OCI-LY7 (cell line): Measurements from ENCODE around the gene SRGAP3. TPM values are rescaled to one million over a fixed set of nuclear protein-coding genes. Genes with fewer than 3 reads are reported as not detected.

Source experiments
- BruUV-seq: library from RNA; stranded (reverse); fragments of 400-500 nt; replicated peaks from 2 replicates; lab custom pipeline; 2021; lab: Mats Ljungman, UMichigan
- CTCF ChIA-PET: fragments of 300-600 bp; sonication (Branson Sonifier 250); formaldehyde crosslinking; loops from one replicate; lab custom pipeline; 2022; ENCODE audit warnings: antibody characterized with exemption; ENCODE audit not compliant: unreplicated experiment; lab: Charles Lee
- POLR2A ChIA-PET: fragments of 300-600 bp; sonication (Branson Sonifier 250); formaldehyde crosslinking; loops from one replicate; lab custom pipeline; 2022; ENCODE audit warnings: antibody characterized with exemption; lab: Charles Lee
- DNase-seq: peaks from one replicate; pipeline ENCODE4 v3.0.0-alpha.2; 2015; ENCODE audit warnings: low spot score
- H2AFZ ChIP-seq: fragments of 200-600 bp; sonication (generic), shearing (Covaris generic); 2 replicates; pipeline ENCODE4 v1.6.1; 2014; ENCODE audit warnings: mild to moderate bottlenecking, antibody characterized with exemption, low read length, moderate library complexity
- H3K27ac ChIP-seq: fragments of 200-600 bp; sonication (generic); 2 replicates; pipeline ENCODE4 v1.5.1; 2014; ENCODE audit warnings: mixed run types, low read depth, mild to moderate bottlenecking, moderate library complexity, low read length, inconsistent platforms; ENCODE audit not compliant: poor library complexity, severe bottlenecking
- H3K36me3 ChIP-seq: fragments of 200-600 bp; sonication (generic); 2 replicates; pipeline ENCODE4 v1.6.1; 2014; ENCODE audit warnings: mild to moderate bottlenecking, antibody characterized with exemption, low read length, moderate library complexity, mixed read lengths; ENCODE audit not compliant: insufficient read depth
- H3K4me1 ChIP-seq: fragments of 200-600 bp; sonication (generic); 2 replicates; pipeline ENCODE4 v1.5.1; 2014; ENCODE audit warnings: mild to moderate bottlenecking, low read length; ENCODE audit not compliant: insufficient read depth, poor library complexity, severe bottlenecking
- H3K4me2 ChIP-seq: fragments of 200-600 bp; sonication (generic); 2 replicates; pipeline ENCODE4 v1.6.1; 2014; ENCODE audit warnings: mild to moderate bottlenecking, low read length
- H3K4me3 ChIP-seq: fragments of 200-600 bp; sonication (generic); 2 replicates; pipeline ENCODE4 v1.5.1; 2014; ENCODE audit warnings: mild to moderate bottlenecking, low read depth, low read length; ENCODE audit not compliant: poor library complexity, severe bottlenecking
- H3K79me2 ChIP-seq: fragments of 200-600 bp; sonication (generic); 2 replicates; pipeline ENCODE4 v1.6.1; 2016; ENCODE audit warnings: low read depth, mild to moderate bottlenecking, low read length, moderate library complexity, mixed read lengths; ENCODE audit not compliant: insufficient read depth
- H3K9me2 ChIP-seq: fragments of 200-600 bp; sonication (generic); 2 replicates; pipeline ENCODE4 v1.6.1; 2016; ENCODE audit warnings: mild to moderate bottlenecking, low read length, mixed read lengths; ENCODE audit not compliant: insufficient read depth
- H3K9me3 ChIP-seq: fragments of 200-600 bp; sonication (generic); 2 replicates; pipeline ENCODE4 v1.6.1; 2014; ENCODE audit warnings: mild to moderate bottlenecking, mixed run types, low read length, mixed read lengths
- H4K20me1 ChIP-seq: fragments of 200-600 bp; sonication (generic); 2 replicates; pipeline ENCODE4 v1.6.1; 2014; ENCODE audit warnings: mild to moderate bottlenecking, antibody characterized with exemption, low read length, moderate library complexity, mixed read lengths; ENCODE audit not compliant: insufficient read depth
- CTCF ChIP-seq: fragments of 200-600 bp; sonication (generic); conservative IDR thresholded peaks from 2 replicates; pipeline ENCODE4 v1.5.1; 2014; ENCODE audit warnings: mild to moderate bottlenecking, antibody characterized with exemption, low read length, moderate library complexity, mixed read lengths
- EZH2phosphoT487 ChIP-seq: fragments of 200-600 bp; sonication (generic); IDR thresholded peaks from 2 replicates; pipeline ENCODE4 v1.6.1; 2018; ENCODE audit warnings: low read depth, borderline replicate concordance, mild to moderate bottlenecking, mixed run types, antibody characterized with exemption, low read length, moderate library complexity, mixed read lengths
- intact Hi-C: fragments of 100-400 bp; cut with micrococcal nuclease; formaldehyde crosslinking; loops from one replicate; pipeline ENCODE4 v1.10.0; 2022; ENCODE audit not compliant: unreplicated experiment
- total RNA-seq, 2 experiments: library from RNA; depleted of rRNA in 1 of 2; stranded (reverse); fragments of >200 nt in 1 of 2; shearing (Covaris generic) in 1 of 2; gene quantifications; 2 replicates each; pipeline ENCODE4 v1.2.3, GENCODE V29; 2014 to 2022

SRGAP3 gene
- total RNA-seq, 2 experiments from 2014 or later, result 1.5 to 1.7 TPM

- BruUV-seq, result no TSS peak
- POLR2A ChIA-PET, result no interaction called here
- CTCF ChIA-PET, result no interaction called here
- Histone ChIP-seq H3K27ac (no peak overlapping the region), H3K36me3 (no peaks in the 10 kb centered on the region), H3K4me2 (no peak overlapping the region), H3K9me2 (no peaks in the 10 kb centered on the region), H3K9me3 (no peaks in the 10 kb centered on the region), H3K4me3 (no peak overlapping the region), H3K79me2 (no peaks in the 10 kb centered on the region), H4K20me1 (no peaks in the 10 kb centered on the region), H2AFZ (no peak overlapping the region), H3K4me1 (no peaks in the 10 kb centered on the region)
- TF ChIP-seq CTCF, result no peak
- TF ChIP-seq EZH2phosphoT487, result no peak
- intact Hi-C loops, result no loop called here
- DNase-seq, result no peak
These were observed 270.9 kb downstream of the SRGAP3 start for GRCh38 chr3:8978551-8978950.

DNA sequence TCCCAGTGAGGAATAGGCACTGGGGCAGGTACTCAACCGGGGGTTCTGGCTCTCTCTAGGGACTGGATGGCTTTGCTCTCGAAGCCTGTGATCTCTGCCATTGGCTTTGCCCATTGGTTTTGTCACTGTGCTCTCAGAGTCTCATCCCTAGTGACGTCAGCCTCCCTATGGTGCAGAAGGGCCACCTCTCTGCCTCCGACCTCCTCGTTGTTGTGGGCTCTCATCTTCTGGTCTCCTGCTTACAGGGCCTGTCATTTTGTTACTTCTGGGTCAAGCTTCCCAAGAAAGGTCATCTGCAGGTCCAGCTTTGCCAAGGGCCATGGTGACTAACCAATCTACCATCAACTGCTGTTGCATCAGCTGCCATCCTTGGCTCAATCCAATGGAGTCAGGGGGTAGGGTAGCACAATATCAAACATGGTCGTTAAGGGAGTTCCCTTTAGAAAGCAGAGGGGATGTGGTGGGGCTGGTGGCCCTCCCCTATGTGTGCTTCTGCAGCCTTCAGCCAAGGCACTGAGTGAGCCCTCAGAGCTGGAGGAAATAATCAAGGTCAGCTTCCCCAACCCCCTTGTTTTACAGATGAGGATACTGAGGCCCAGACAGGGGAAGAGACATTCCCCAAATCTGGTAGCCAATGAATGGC, 272.8 kb downstream of the SRGAP3 start:
- no peak overlapping the region for H3K4me2 ChIP-seq
- no peaks in the 10 kb centered on the region for H3K4me1 ChIP-seq
- no TSS peak for BruUV-seq
- no peak overlapping the region for H3K27ac ChIP-seq
- no peaks in the 10 kb centered on the region for H3K36me3 ChIP-seq
- no peak overlapping the region for H2AFZ ChIP-seq
- POLR2A ChIA-PET, result interaction anchor here (1.1 kb wide), 1 partner anchor 82 kb away, joined by 3 read pairs; no protein-coding TSS in a partner anchor
- H3K9me3 ChIP-seq, result no peaks in the 10 kb centered on the region
- H3K79me2 ChIP-seq, result no peaks in the 10 kb centered on the region
- CTCF ChIA-PET, result no interaction called here
- H3K9me2 ChIP-seq, result no peaks in the 10 kb centered on the region
- no peaks in the 10 kb centered on the region for H4K20me1 ChIP-seq
- no peak for DNase-seq
- no peak overlapping the region for H3K4me3 ChIP-seq
- intact Hi-C loops, result no loop called here
- TF ChIP-seq EZH2phosphoT487, result no peak

- H3K27ac ChIP-seq, result no peak overlapping the region
- intact Hi-C loops, result no loop called here
- ChIA-PET POLR2A (interaction anchor here (0.5 to 1.5 kb wide), 2 partner anchors 51 to 1584 kb away, joined by 3 to 4 read pairs; no protein-coding TSS in a partner anchor), CTCF (no interaction called here)
- H3K9me3 ChIP-seq, result no peaks in the 10 kb centered on the region
- TF ChIP-seq CTCF (no peak), EZH2phosphoT487 (no peak)
- no peaks in the 10 kb centered on the region for H3K79me2 ChIP-seq
- H3K4me1 ChIP-seq, result no peaks in the 10 kb centered on the region
- H3K36me3 ChIP-seq, result no peaks in the 10 kb centered on the region
- H3K4me2 ChIP-seq, result no peak overlapping the region
- H2AFZ ChIP-seq, result no peak overlapping the region
- H4K20me1 ChIP-seq, result no peaks in the 10 kb centered on the region
- no peak for DNase-seq
- H3K9me2 ChIP-seq, result no peaks in the 10 kb centered on the region
- no TSS peak for BruUV-seq
- H3K4me3 ChIP-seq, result no peak overlapping the region
These were observed 274.1 kb downstream of the SRGAP3 start for GRCh38 chr3:8975081-8976020.
